PC-3 (cell line): ENCODE results near the gene SUCO. TPM values are rescaled to one million over a fixed set of nuclear protein-coding genes. Genes with fewer than 3 reads are reported as not detected.

Experiments used
- ATAC-seq: fragments of 200-7000 bp; cut with Tn5 transposase; 2 replicates; pipeline ENCODE4 v1.9.1; 2020; ENCODE audit warnings: mild to moderate bottlenecking, moderate library complexity
- BruUV-seq: library from RNA; stranded (reverse); fragments of 400-500 nt; replicated peaks from 2 replicates; lab custom pipeline; 2021; lab: Mats Ljungman, UMichigan
- CTCF ChIA-PET: fragments of 300-600 bp; sonication (Branson Sonifier 250); formaldehyde crosslinking; loops from one replicate; lab custom pipeline; 2022; ENCODE audit warnings: antibody characterized with exemption; lab: Charles Lee
- POLR2A ChIA-PET: fragments of 300-600 bp; sonication (Branson Sonifier 250); formaldehyde crosslinking; loops from one replicate; lab custom pipeline; 2022; ENCODE audit warnings: antibody characterized with exemption; ENCODE audit not compliant: unreplicated experiment; lab: Charles Lee
- DNase-seq: peaks from one replicate; pipeline ENCODE4 v3.0.0-alpha.2; 2015
- H2AFZ ChIP-seq: fragments of 300-600 bp; sonication (generic); 2 replicates; pipeline ENCODE4 v1.6.0; 2016; ENCODE audit warnings: antibody characterized with exemption, low read length
- H3F3A ChIP-seq: fragments of 300-600 bp; sonication (generic); one replicate; pipeline ENCODE4 v1.6.0; 2017; ENCODE audit warnings: antibody characterized with exemption, low read length, control low read depth, mild to moderate bottlenecking; ENCODE audit not compliant: unreplicated experiment
- H3K27ac ChIP-seq: fragments of 300-600 bp; sonication (generic); 2 replicates; pipeline ENCODE4 v1.5.1; 2016; ENCODE audit warnings: mild to moderate bottlenecking, low read length
- H3K27me3 ChIP-seq: fragments of 300-600 bp; sonication (generic); 2 replicates; pipeline ENCODE4 v1.6.1; 2016; ENCODE audit warnings: low read length, mixed read lengths
- H3K36me3 ChIP-seq: fragments of 300-600 bp; sonication (generic); 2 replicates; pipeline ENCODE4 v1.6.1; 2016; ENCODE audit warnings: low read depth, mixed run types, low read length, mixed read lengths
- H3K4me1 ChIP-seq: fragments of 300-600 bp; sonication (generic); 2 replicates; pipeline ENCODE4 v1.5.1; 2016; ENCODE audit warnings: low read length; ENCODE audit not compliant: insufficient read depth
- H3K4me2 ChIP-seq: fragments of 300-600 bp; sonication (generic); 2 replicates; pipeline ENCODE4 v1.6.0; 2016; ENCODE audit warnings: low read length
- H3K4me3 ChIP-seq: fragments of 300-600 bp; sonication (generic); 2 replicates; pipeline ENCODE4 v1.5.1; 2016; ENCODE audit warnings: mild to moderate bottlenecking, low read length, mixed read lengths
- H3K79me2 ChIP-seq: fragments of 300-600 bp; sonication (generic); 2 replicates; pipeline ENCODE4 v1.6.1; 2017; ENCODE audit warnings: low read length, mixed read lengths
- H3K9ac ChIP-seq: fragments of 300-600 bp; sonication (generic); 2 replicates; pipeline ENCODE4 v1.6.0; 2016; ENCODE audit warnings: mild to moderate bottlenecking, low read length
- H3K9me2 ChIP-seq: fragments of 300-600 bp; sonication (generic); replicated peaks from 2 replicates; pipeline ENCODE4 v1.6.1; 2016; ENCODE audit warnings: mixed run types, low read length, mixed read lengths
- H3K9me3 ChIP-seq: fragments of 300-600 bp; sonication (generic); 2 replicates; pipeline ENCODE4 v1.6.1; 2016; ENCODE audit warnings: low read length, mixed read lengths
- H4K20me1 ChIP-seq: fragments of 300-600 bp; sonication (generic); 2 replicates; pipeline ENCODE4 v1.6.1; 2016; ENCODE audit warnings: low read length, mixed read lengths
- CTCF ChIP-seq: fragments of 300-600 bp; sonication (generic); conservative IDR thresholded peaks from 2 replicates; pipeline ENCODE4 v1.5.1; 2017; ENCODE audit warnings: antibody characterized with exemption, low read depth, mild to moderate bottlenecking, low read length
- EZH2 ChIP-seq: fragments of 300-600 bp; sonication (generic); IDR thresholded peaks from one replicate; pipeline ENCODE4 v1.6.1; 2017; ENCODE audit warnings: antibody characterized with exemption, mild to moderate bottlenecking, low read length; ENCODE audit not compliant: unreplicated experiment
- EZH2phosphoT487 ChIP-seq: fragments of 300-600 bp; sonication (generic); IDR thresholded peaks from 2 replicates; pipeline ENCODE4 v1.6.1; 2018; ENCODE audit warnings: mild to moderate bottlenecking, antibody characterized with exemption, low read length, borderline replicate concordance
- intact Hi-C: fragments of 100-400 bp; cut with micrococcal nuclease; formaldehyde crosslinking; loops from 2 replicates; pipeline ENCODE4 v1.9.0; 2023
- total RNA-seq: library from RNA; depleted of rRNA; stranded (reverse); fragments of >200 nt; gene quantifications from 2 replicates; pipeline ENCODE4 v1.2.3, GENCODE V29; 2014

SUCO gene
- total RNA-seq, 1 experiment from 2014 or later, result 72.0 TPM

- ChIA-PET POLR2A (interaction anchor here (0.5 to 1.5 kb wide), 29 partner anchors 10 to 382 kb away, joined by 3 to 32 read pairs (median 3); partner anchors contain the start of gene PIGC), CTCF (interaction anchor here (0.5 to 1.5 kb wide), 10 partner anchors 20 to 530 kb away, joined by 3 to 19 read pairs (median 5); no protein-coding TSS in a partner anchor)
- no peak for TF ChIP-seq CTCF
- TF ChIP-seq EZH2phosphoT487, result no peak
- TF ChIP-seq EZH2, result no peak
- Histone ChIP-seq H3K36me3 (no peaks in the 10 kb centered on the region), H3K9me2 (no peaks in the 10 kb centered on the region), H3K27me3 (no peaks in the 10 kb centered on the region), H3K4me2 (peak overlapping the region; percentile 89), H2AFZ (peak overlapping the region; percentile 92), H3K79me2 (peaks cover 42% of the 10 kb centered on the region), H3K9me3 (no peaks in the 10 kb centered on the region), H3K27ac (peak overlapping the region; percentile 39), H3K9ac (peak overlapping the region; percentile 60), H3K4me1 (peaks cover 55% of the 10 kb centered on the region), H3K4me3 (peak overlapping the region; percentile 79), H3F3A (peaks cover 3% of the 10 kb centered on the region), H4K20me1 (peaks cover 39% of the 10 kb centered on the region)
- intact Hi-C loops, result loop anchor here (1.0 to 10.0 kb wide), 9 partner anchors 19 to 751 kb away; partner anchors contain the start of genes METTL13 and PIGC
- no TSS peak for BruUV-seq
- ATAC-seq, result peak; percentile 65
- DNase-seq, result peak; percentile 100
Measured at GRCh38 chr1:172532183-172532699, 709 bp upstream of the SUCO start.

- ChIA-PET POLR2A (interaction anchor here (0.6 to 1.5 kb wide), 5 partner anchors 11 to 1016 kb away, joined by 3 to 32 read pairs (median 7); no protein-coding TSS in a partner anchor), CTCF (interaction anchor here (1.5 kb wide), 3 partner anchors 76 to 531 kb away, joined by 4 to 15 read pairs (median 5); no protein-coding TSS in a partner anchor)
- Histone ChIP-seq H3F3A (peaks cover 3% of the 10 kb centered on the region), H3K9me3 (no peaks in the 10 kb centered on the region), H4K20me1 (peaks cover 51% of the 10 kb centered on the region), H3K9me2 (no peaks in the 10 kb centered on the region), H2AFZ (peak overlapping the region; percentile 71), H3K79me2 (peaks cover 56% of the 10 kb centered on the region), H3K36me3 (0 out of 2 replicates have a peak, but pooled peaks cover 3% of the 10 kb centered on the region), H3K4me3 (peak overlapping the region; percentile 79), H3K27me3 (no peaks in the 10 kb centered on the region), H3K4me1 (peaks cover 65% of the 10 kb centered on the region), H3K9ac (peak overlapping the region; percentile 78), H3K4me2 (peak overlapping the region; percentile 78), H3K27ac (peak overlapping the region; percentile 65)
- DNase-seq (peak; percentile 59), ATAC-seq (peak; percentile 12)
- TF ChIP-seq CTCF (no peak; the same call in 1 of the 2 replicates), EZH2phosphoT487 (no peak)
- BruUV-seq, result TSS peak; percentile 46
- intact Hi-C loops, result loop anchor here (1.0 to 10.0 kb wide), 5 partner anchors 75 to 529 kb away; no protein-coding TSS in a partner anchor
Measured at GRCh38 chr1:172533513-172534151, 682 bp downstream of the SUCO start.
